ENCODE data around the gene ESAM.

- TF ChIP-seq, protein P1, sequence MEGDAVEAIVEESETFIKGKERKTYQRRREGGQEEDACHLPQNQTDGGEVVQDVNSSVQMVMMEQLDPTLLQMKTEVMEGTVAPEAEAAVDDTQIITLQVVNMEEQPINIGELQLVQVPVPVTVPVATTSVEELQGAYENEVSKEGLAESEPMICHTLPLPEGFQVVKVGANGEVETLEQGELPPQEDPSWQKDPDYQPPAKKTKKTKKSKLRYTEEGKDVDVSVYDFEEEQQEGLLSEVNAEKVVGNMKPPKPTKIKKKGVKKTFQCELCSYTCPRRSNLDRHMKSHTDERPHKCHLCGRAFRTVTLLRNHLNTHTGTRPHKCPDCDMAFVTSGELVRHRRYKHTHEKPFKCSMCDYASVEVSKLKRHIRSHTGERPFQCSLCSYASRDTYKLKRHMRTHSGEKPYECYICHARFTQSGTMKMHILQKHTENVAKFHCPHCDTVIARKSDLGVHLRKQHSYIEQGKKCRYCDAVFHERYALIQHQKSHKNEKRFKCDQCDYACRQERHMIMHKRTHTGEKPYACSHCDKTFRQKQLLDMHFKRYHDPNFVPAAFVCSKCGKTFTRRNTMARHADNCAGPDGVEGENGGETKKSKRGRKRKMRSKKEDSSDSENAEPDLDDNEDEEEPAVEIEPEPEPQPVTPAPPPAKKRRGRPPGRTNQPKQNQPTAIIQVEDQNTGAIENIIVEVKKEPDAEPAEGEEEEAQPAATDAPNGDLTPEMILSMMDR (conservative IDR thresholded peaks at IDR 0.05 in 1 of 2, IDR thresholded peaks at IDR 0.05 in 1 of 2; ENCODE audit: extremely low read depth in 1 of 2, insufficient read depth in 1 of 2, low read depth in 1 of 2, low read length in 2 of 2) = no peak
- TF ChIP-seq EZH2 (IDR thresholded peaks at IDR 0.05; ENCODE audit: borderline replicate concordance, low read length) = no peak
These were observed 16.7 kb downstream of the ESAM start for GRCh38 chr11:124745270-124745834.
